ENCODE data around the gene KLHDC7A. TPM values are rescaled to one million over a fixed set of nuclear protein-coding genes. Genes with fewer than 3 reads are reported as not detected.

Gene KLHDC7A
- total RNA-seq, 8 experiments from 2014 or later: 0.14 to 0.85 (median 0.18) TPM

- in situ Hi-C loops (cut with MboI; ENCODE audit: low pct_unique_long_range_greater_than_20kb in 2 of 9, low sequenced_read_pairs in 9 of 9, unreplicated experiment in 9 of 9): no loop called here
- peaks cover 7 to 17% of the 10 kb centered on the region in 2 donors for H3K4me1 ChIP-seq (replicated peaks in 1 of 2)
- H3K4me3 ChIP-seq: no peak overlapping the region
- no peak overlapping the region for H3K27ac ChIP-seq
- peak in 1 of 8 experiments; percentile 1 for ATAC-seq (replicated peaks in 6 of 8)
- 40 to 86% (median 73%) methylated on average over 1 to 8 of the region's 25 CpGs; no CpG with 5 or more reads in 1 of the 10 experiments for WGBS, 10 experiments
These were observed 625 bp downstream of the KLHDC7A start for GRCh38 chr1:18481190-18481920.

- peak in 1 of 8 experiments; percentile 16 for ATAC-seq (replicated peaks in 6 of 8)
- Histone ChIP-seq H3K4me1 (replicated peaks in 1 of 2) (peaks cover 7 to 20% of the 10 kb centered on the region in 2 donors), H3K27ac (no peak overlapping the region), H3K4me3 (no peak overlapping the region)
- in situ Hi-C loops (cut with MboI; ENCODE audit: low pct_unique_long_range_greater_than_20kb in 2 of 9, low sequenced_read_pairs in 9 of 9, unreplicated experiment in 9 of 9): no loop called here
- WGBS, 10 experiments: 60 to 96% (median 86%) methylated on average over 1 to 23 of the region's 49 CpGs; no CpG with 5 or more reads in 6 of the 10 experiments
These were observed 1.4 kb downstream of the KLHDC7A start for GRCh38 chr1:18481921-18482701.

DNA sequence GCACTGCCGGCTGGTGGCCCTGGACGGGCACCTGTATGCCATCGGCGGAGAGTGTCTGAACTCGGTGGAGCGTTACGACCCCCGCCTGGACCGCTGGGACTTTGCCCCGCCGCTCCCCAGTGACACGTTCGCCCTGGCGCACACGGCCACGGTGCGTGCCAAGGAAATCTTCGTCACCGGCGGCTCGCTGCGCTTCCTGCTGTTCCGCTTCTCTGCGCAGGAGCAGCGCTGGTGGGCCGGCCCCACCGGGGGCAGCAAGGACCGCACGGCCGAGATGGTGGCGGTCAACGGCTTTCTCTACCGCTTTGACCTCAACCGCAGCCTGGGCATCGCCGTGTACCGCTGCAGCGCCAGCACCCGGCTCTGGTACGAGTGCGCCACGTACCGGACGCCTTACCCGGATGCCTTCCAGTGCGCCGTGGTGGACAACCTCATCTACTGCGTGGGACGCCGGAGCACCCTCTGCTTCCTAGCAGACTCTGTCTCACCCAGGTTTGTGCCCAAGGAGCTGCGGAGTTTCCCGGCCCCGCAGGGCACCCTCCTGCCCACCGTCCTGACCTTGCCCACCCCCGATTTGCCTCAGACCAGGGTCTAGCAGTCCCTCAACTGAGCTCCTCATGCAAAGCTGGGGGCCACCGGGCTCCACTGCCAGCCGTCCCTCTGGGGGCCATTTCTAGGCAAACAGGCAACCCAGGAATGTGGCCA, 2.1 kb downstream of the KLHDC7A start:
- in situ Hi-C loops (cut with MboI; ENCODE audit: low pct_unique_long_range_greater_than_20kb in 2 of 9, low sequenced_read_pairs in 9 of 9, unreplicated experiment in 9 of 9): no loop called here
- peaks cover 7 to 20% of the 10 kb centered on the region in 2 donors for H3K4me1 ChIP-seq (replicated peaks in 1 of 2)
- H3K27ac ChIP-seq: no peak overlapping the region
- H3K4me3 ChIP-seq: no peak overlapping the region
- 50 to 100% (median 95%) methylated on average over 2 to 39 of the region's 57 CpGs; no CpG with 5 or more reads in 4 of the 10 experiments for WGBS, 10 experiments
- ATAC-seq (replicated peaks in 6 of 8): no peak

DNA sequence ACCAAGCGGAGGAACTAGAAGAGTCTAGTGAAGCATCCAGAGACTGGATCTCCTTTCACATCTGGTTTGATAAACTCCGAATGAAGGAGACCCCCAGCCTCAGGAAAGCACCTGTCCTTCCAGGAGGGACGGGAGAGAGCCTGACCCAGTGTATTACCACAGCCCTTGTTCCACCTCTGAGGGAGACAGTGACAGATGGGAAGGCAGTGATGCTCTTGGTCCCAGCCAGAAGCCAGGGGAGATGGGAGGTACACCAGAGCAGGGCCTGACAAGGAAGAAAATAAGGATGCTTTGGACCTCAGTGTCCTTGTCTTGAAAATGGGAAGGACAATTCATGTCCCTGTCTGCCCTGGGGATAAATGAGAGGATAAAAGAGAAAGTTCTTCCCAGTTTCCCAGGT, 3.5 kb downstream of the KLHDC7A start:
- Histone ChIP-seq H3K27ac (no peak overlapping the region), H3K4me3 (no peak overlapping the region), H3K4me1 (replicated peaks in 1 of 2) (peaks cover 7 to 27% of the 10 kb centered on the region in 2 donors)
- ATAC-seq (replicated peaks in 6 of 8): no peak
- 40 to 100% (median 78%) methylated on average over 1 to 3 of the region's 3 CpGs; no CpG with 5 or more reads in 5 of the 10 experiments for WGBS, 10 experiments
- in situ Hi-C loops (cut with MboI; ENCODE audit: low pct_unique_long_range_greater_than_20kb in 2 of 9, low sequenced_read_pairs in 9 of 9, unreplicated experiment in 9 of 9): no loop called here

DNA sequence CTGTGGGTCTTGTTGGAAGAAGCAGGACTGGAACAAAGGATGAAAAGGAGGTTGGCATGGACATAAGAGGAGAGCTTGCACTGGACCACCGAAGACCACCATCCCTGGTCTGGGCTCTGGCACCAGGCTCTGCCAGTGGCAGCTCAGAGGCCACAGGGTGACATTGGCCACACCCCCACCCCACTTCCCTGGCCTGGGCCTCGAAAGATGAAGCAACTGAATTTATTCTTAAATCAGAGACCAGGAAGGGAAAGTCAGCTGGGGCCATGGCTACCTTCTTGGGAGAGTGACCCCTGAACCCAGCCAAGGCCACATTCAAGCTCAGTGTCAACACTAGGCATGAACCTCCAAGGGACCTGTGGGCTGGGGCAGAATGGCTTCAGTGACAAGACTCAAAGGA, 4.0 kb downstream of the KLHDC7A start:
- 0 to 88% (median 75%) methylated on average over 1 to 2 of the region's 2 CpGs; no CpG with 5 or more reads in 3 of the 10 experiments for WGBS, 10 experiments
- Histone ChIP-seq H3K4me1 (replicated peaks in 1 of 2) (peaks cover 7 to 27% of the 10 kb centered on the region in 2 donors), H3K27ac (no peak overlapping the region), H3K4me3 (no peak overlapping the region)
- in situ Hi-C loops (cut with MboI; ENCODE audit: low pct_unique_long_range_greater_than_20kb in 2 of 9, low sequenced_read_pairs in 9 of 9, unreplicated experiment in 9 of 9): no loop called here
- no peak for ATAC-seq (replicated peaks in 6 of 8)

DNA sequence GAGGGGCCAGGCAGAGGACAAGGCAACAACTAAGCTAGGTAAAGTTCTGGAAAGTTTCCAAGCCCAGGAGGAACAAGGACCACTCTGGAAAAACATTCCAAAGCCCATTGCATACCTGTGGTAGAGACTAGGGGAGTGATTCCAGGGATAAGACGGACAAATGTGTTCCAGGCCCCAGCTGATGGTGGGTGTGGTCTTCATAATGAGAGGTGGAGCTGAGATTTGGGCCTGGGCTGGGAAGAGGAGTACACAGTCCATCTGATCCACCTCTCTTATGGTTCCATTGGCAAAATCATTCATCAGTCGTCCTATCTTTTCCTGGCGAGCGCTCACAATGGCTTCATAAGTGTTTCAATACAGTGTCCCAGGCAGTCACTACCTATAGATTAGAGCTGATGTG, 4.5 kb downstream of the KLHDC7A start:
- H3K4me1 ChIP-seq (replicated peaks in 1 of 2): peaks cover 7 to 24% of the 10 kb centered on the region in 2 donors
- ATAC-seq (replicated peaks in 6 of 8): no peak
- no peak overlapping the region for H3K27ac ChIP-seq
- H3K4me3 ChIP-seq: no peak overlapping the region
- WGBS, 10 experiments: 86 to 100% (median 93%) methylated on average over 1 to 4 of the region's 4 CpGs; no CpG with 5 or more reads in 5 of the 10 experiments
- in situ Hi-C loops (cut with MboI; ENCODE audit: low pct_unique_long_range_greater_than_20kb in 2 of 9, low sequenced_read_pairs in 9 of 9, unreplicated experiment in 9 of 9): no loop called here

DNA sequence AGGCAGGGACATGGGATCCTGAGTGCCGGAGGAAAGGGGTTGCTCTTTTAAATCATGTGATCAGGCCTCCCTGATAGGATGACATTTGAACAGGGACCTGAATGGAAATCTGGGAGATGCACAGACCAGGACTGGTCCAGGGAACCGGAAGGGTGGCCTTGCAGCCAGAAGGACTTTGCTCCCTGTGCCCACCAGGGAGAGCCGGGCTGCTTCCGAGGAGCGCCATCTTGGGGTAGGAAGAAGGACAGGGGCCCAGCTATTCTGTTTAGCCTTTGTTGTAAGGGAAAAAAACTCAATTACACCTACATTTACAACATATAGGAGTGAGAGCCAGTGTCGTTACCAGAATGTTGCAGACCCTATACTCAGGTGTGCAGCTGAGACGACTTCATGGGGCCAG, 5.5 kb downstream of the KLHDC7A start:
- in situ Hi-C loops (cut with MboI; ENCODE audit: low pct_unique_long_range_greater_than_20kb in 2 of 9, low sequenced_read_pairs in 9 of 9, unreplicated experiment in 9 of 9): no loop called here
- Histone ChIP-seq H3K4me3 (no peak overlapping the region), H3K4me1 (replicated peaks in 1 of 2) (peaks cover 0 to 14% of the 10 kb centered on the region in 2 donors), H3K27ac (no peak overlapping the region)
- 24 to 76% (median 45%) methylated on average over 2 to 6 of the region's 7 CpGs; no CpG with 5 or more reads in 3 of the 10 experiments for WGBS, 10 experiments
- ATAC-seq (replicated peaks in 6 of 8): peak in 4 of 8 experiments; percentile 14 to 49 (median 43)

- WGBS, 10 experiments: 14 to 100% (median 94%) methylated on average over 1 to 2 of the region's 2 CpGs; no CpG with 5 or more reads in 5 of the 10 experiments
- Histone ChIP-seq H3K4me1 (replicated peaks in 1 of 2) (peaks cover 0 to 10% of the 10 kb centered on the region in 2 donors), H3K4me3 (no peak overlapping the region), H3K27ac (no peak overlapping the region)
- in situ Hi-C loops (cut with MboI; ENCODE audit: low pct_unique_long_range_greater_than_20kb in 2 of 9, low sequenced_read_pairs in 9 of 9, unreplicated experiment in 9 of 9): no loop called here
- no peak for ATAC-seq (replicated peaks in 6 of 8)
These were observed 8.8 kb downstream of the KLHDC7A start for GRCh38 chr1:18489417-18490143.

DNA sequence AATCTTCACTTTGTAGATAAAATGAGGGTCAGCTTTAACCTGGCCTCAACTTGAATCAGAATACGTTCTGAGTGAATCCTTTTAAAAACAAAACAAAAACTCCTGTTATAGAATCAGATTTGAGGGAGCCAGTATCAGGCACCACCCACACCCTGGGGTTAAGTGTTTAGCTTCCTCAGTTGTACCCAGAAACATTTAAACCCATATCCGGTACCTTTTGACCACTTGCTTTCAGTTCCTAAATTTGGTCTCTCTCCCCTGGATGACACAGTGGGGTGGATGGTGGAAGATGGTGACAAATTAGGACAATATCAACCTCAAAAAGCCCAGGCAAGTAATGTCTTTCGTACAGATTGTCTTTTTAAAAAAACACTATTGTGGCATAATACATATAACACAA, 10.4 kb downstream of the KLHDC7A start:
- ATAC-seq (replicated peaks in 6 of 8): no peak
- Histone ChIP-seq H3K27ac (no peak overlapping the region), H3K4me3 (no peak overlapping the region), H3K4me1 (replicated peaks in 1 of 2) (peaks cover 0 to 10% of the 10 kb centered on the region in 2 donors)
- in situ Hi-C loops (cut with MboI; ENCODE audit: low pct_unique_long_range_greater_than_20kb in 2 of 9, low sequenced_read_pairs in 9 of 9, unreplicated experiment in 9 of 9): no loop called here
- 0 to 87% (median 51%) methylated on average over 1 to 3 of the region's 3 CpGs; no CpG with 5 or more reads in 2 of the 10 experiments for WGBS, 10 experiments

DNA sequence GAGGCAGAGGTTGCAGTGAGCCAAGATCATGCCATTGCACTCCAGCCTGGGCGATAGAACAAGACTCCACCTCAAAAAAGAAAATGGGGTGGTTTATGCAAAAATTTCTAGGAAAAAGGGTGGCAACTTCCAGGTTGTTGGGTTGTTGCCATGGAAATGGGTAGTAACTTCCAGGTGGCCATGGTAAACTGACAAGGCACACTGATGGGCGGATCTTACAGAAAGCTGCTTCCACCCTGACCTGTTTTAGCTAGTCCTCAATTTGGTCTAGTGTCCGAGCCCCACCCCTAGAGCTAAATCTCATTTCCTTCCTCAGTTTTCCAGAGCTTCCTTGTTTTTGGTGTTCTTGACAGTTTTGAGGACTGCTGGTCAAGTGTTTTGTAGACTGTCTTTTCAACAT, 13.6 kb downstream of the KLHDC7A start:
- Histone ChIP-seq H3K4me1 (replicated peaks in 1 of 2) (no peaks in the 10 kb centered on the region), H3K4me3 (no peak overlapping the region), H3K27ac (no peak overlapping the region)
- peak in 2 of 8 experiments; percentile 46 to 54 for ATAC-seq (replicated peaks in 6 of 8)
- in situ Hi-C loops (cut with MboI; ENCODE audit: low pct_unique_long_range_greater_than_20kb in 2 of 9, low sequenced_read_pairs in 9 of 9, unreplicated experiment in 9 of 9): no loop called here
- WGBS, 10 experiments: 0 to 80% (median 40%) methylated on average over 1 to 3 of the region's 3 CpGs; no CpG with 5 or more reads in 2 of the 10 experiments

DNA sequence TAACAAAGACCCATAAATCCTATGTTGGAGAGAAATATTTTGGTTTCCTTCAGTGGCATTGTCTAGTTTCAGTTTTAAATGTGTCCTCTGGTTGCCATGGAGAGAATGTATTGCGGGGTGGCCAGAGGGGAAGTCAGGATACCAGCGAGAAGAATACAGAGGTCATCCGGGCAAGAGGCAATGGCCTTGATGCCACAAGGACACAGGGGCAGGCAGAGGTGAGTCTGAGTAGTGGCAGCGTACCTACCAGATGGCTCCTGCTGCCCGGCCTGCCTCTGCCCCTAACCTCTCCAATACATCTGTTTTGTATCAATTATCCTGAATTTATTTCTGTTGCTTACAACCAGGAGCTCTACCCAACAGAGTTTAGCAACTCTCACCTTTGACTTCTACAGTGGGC, 14.9 kb downstream of the KLHDC7A start:
- 8 to 100% (median 79%) methylated on average over 1 to 5 of the region's 5 CpGs; no CpG with 5 or more reads in 1 of the 10 experiments for WGBS, 10 experiments
- in situ Hi-C loops (cut with MboI; ENCODE audit: low pct_unique_long_range_greater_than_20kb in 2 of 9, low sequenced_read_pairs in 9 of 9, unreplicated experiment in 9 of 9): no loop called here
- Histone ChIP-seq H3K4me1 (replicated peaks in 1 of 2) (no peaks in the 10 kb centered on the region), H3K27ac (no peak overlapping the region), H3K4me3 (no peak overlapping the region)
- no peak for ATAC-seq (replicated peaks in 6 of 8)

DNA sequence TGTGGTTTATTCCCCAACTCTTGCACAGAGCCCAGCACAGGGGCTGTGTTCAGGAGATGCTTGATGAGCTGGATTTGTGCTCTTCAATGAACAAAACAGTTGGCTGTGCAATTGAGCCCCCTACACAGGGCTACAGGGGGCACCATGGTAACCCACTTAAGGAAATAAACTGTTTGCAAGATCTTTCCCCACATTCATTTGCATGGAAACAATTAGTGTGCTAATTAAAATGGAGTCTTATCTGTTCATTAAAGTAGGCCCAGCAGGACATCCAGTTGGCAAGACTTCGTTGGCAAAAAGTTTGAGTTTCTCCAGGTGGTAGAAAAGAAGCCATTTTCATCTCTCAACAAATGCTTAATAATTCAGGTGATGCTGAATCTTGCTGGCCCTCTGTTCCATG, 15.3 kb downstream of the KLHDC7A start:
- Histone ChIP-seq H3K4me3 (no peak overlapping the region), H3K4me1 (replicated peaks in 1 of 2) (no peaks in the 10 kb centered on the region), H3K27ac (no peak overlapping the region)
- no peak for ATAC-seq (replicated peaks in 6 of 8)
- WGBS, 10 experiments: 0 to 100% (median 70%) methylated on average over 1 of the region's 1 CpG; no CpG with 5 or more reads in 4 of the 10 experiments
- in situ Hi-C loops (cut with MboI; ENCODE audit: low pct_unique_long_range_greater_than_20kb in 2 of 9, low sequenced_read_pairs in 9 of 9, unreplicated experiment in 9 of 9): no loop called here
